Measurements from ENCODE around the gene PDE4B. TPM values are rescaled to one million over a fixed set of nuclear protein-coding genes. Genes with fewer than 3 reads are reported as not detected.
"Not testable (repeated sequence)": the region's sequence is repeated elsewhere in the genome, so short reads cannot be mapped to it uniquely, and the experiment has no call there.

The PDE4B gene
- polyA plus RNA-seq, 1 experiment: 17.6 TPM

DNA sequence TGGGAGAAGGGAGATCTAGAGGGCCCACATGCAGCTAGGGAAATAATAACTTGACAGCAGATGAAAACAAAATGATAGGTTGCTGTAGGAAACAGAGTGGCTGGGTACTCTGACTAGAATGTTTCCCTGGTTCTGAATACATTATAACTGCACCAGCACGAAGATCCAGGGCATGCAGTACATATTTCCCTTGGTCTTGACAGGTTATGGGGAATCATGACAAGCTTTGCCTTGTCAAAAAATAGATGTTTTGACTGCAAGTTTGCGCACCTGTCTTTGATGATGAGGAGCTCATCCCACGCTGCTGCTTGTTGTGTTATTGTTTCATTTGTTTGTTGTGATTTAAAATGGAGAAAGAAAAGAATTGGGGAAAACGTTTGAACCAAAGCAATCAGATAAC lies 292.9 kb downstream of the PDE4B start:
- Histone ChIP-seq H3K27ac (ENCODE audit: low read depth, low read length) (no peak overlapping the region), H3K4me3 (ENCODE audit: low read depth, low read length) (no peak overlapping the region), H3K9me3 (ENCODE audit: control insufficient read depth, insufficient read depth, low read length) (no peaks in the 10 kb centered on the region), H3K27me3 (ENCODE audit: control insufficient read depth, insufficient read depth, low read length) (no peaks in the 10 kb centered on the region)
- CTCF ChIA-PET: no interaction called here
- no peak for TF ChIP-seq CTCF (IDR thresholded peaks at IDR 0.05; ENCODE audit: low read depth, low read length)
- no peak for DNase-seq (ENCODE audit: low read depth, low spot score)
- POLR2A ChIA-PET: no interaction called here

DNA sequence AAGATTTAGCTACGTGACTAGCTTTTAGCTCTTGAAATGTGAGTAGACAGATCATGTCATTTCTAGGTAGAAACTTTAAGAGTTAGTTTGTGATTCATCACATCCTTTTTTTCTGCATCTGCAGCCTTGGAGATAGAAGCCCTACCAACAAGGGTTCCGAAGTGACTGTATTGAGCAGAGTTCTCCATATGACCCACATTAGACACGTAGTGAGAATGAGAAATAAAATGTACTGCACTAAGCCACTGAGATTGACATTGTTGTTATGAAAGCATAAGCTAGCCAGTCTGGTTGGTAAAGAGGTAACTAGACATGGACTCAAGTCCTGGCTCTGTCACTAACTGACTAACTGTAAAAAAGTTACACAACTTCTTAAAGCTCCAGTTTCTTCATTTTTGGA lies 296.1 kb downstream of the PDE4B start:
- Histone ChIP-seq H3K9me3 (ENCODE audit: control insufficient read depth, insufficient read depth, low read length) (no peaks in the 10 kb centered on the region), H3K27me3 (ENCODE audit: control insufficient read depth, insufficient read depth, low read length) (no peaks in the 10 kb centered on the region), H3K27ac (ENCODE audit: low read depth, low read length) (no peak overlapping the region), H3K4me3 (ENCODE audit: low read depth, low read length) (no peak overlapping the region)
- TF ChIP-seq CTCF (IDR thresholded peaks at IDR 0.05; ENCODE audit: low read depth, low read length): no peak
- ChIA-PET POLR2A (no interaction called here), CTCF (interaction anchor here (1.0 kb wide), 1 partner anchor 153 kb away, joined by 3 read pairs; no protein-coding TSS in a partner anchor)
- DNase-seq (ENCODE audit: low read depth, low spot score): no peak

DNA sequence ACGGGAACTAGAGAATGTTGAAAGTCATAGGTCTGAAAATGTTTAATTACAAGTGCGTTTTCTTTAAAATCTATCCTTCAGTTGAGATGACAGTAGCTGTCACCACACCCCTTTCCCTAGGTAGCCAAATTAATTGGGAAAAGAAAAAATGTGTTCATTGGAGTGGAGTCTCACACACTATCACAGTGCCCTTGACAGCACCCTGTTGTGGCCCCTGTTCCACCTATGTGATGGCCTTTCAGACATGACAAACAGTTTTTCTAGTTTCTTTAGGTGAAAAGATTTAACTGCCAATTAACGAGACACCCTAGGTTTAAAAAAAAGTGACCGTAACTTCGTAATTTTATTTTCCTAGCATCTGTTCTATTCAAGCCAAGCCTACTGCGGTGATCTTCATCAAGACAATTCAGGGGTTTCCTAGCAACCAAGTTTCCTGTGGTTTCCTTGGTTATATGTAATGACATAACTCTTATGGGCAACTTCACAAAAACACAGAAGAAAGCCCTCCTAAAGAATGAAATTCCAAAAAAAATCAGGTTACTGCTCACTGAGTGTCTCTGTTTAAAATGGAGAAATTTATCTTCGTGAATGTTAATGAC lies 298.3 kb downstream of the PDE4B start:
- ChIA-PET CTCF (no interaction called here), POLR2A (no interaction called here)
- no peak for DNase-seq (ENCODE audit: low read depth, low spot score)
- no peak for TF ChIP-seq CTCF (IDR thresholded peaks at IDR 0.05; ENCODE audit: low read depth, low read length)
- Histone ChIP-seq H3K27me3 (ENCODE audit: control insufficient read depth, insufficient read depth, low read length) (no peaks in the 10 kb centered on the region), H3K4me3 (ENCODE audit: low read depth, low read length) (no peak overlapping the region), H3K27ac (ENCODE audit: low read depth, low read length) (no peak overlapping the region), H3K9me3 (ENCODE audit: control insufficient read depth, insufficient read depth, low read length) (no peaks in the 10 kb centered on the region)

- Histone ChIP-seq H3K27me3 (ENCODE audit: control insufficient read depth, insufficient read depth, low read length) (no peaks in the 10 kb centered on the region), H3K4me3 (ENCODE audit: low read depth, low read length) (no peak overlapping the region), H3K9me3 (ENCODE audit: control insufficient read depth, insufficient read depth, low read length) (no peaks in the 10 kb centered on the region), H3K27ac (ENCODE audit: low read depth, low read length) (no peak overlapping the region)
- no peak for TF ChIP-seq CTCF (IDR thresholded peaks at IDR 0.05; ENCODE audit: low read depth, low read length)
- DNase-seq (ENCODE audit: low read depth, low spot score): no peak
- CTCF ChIA-PET: interaction anchor here (0.6 kb wide), 1 partner anchor 99 kb away, joined by 4 read pairs; no protein-coding TSS in a partner anchor
- POLR2A ChIA-PET: no interaction called here
Observed at GRCh38 chr1:66095190-66095589, 302.5 kb downstream of the PDE4B start.

- DNase-seq (ENCODE audit: low read depth, low spot score): not testable (repeated sequence)
Observed at GRCh38 chr1:66100959-66101358, 308.3 kb downstream of the PDE4B start.

GRCh38 chr1:66104076-66104475 lies 311.4 kb downstream of the PDE4B start:
- H3K4me3 ChIP-seq (ENCODE audit: low read depth, low read length); H3K9me3 ChIP-seq (ENCODE audit: control insufficient read depth, insufficient read depth, low read length); CTCF ChIA-PET; H3K27ac ChIP-seq (ENCODE audit: low read depth, low read length); DNase-seq (ENCODE audit: low read depth, low spot score); POLR2A ChIA-PET; H3K27me3 ChIP-seq (ENCODE audit: control insufficient read depth, insufficient read depth, low read length): not testable (repeated sequence)

More at GRCh38 chr1:66100959-66101358, 308.3 kb downstream of the PDE4B start:
- H3K4me3 ChIP-seq (ENCODE audit: low read depth, low read length); H3K9me3 ChIP-seq (ENCODE audit: control insufficient read depth, insufficient read depth, low read length); H3K27ac ChIP-seq (ENCODE audit: low read depth, low read length); CTCF ChIA-PET; POLR2A ChIA-PET; H3K27me3 ChIP-seq (ENCODE audit: control insufficient read depth, insufficient read depth, low read length): not testable (repeated sequence)
